Nephron progenitor cell (in vitro differentiated cells): ENCODE results near the gene SMTN.
A peak's percentile ranks its signal among the peaks of the same experiment; 100 is the strongest.

Experiments used
- DNase-seq: peaks from one replicate; pipeline ENCODE4 v3.0.0; 2021
- H3K27ac Mint-ChIP-seq: 2 replicates; pipeline ENCODE4 v1.8.0; 2021; ENCODE audit warnings: mild to moderate bottlenecking, moderate library complexity, mixed read lengths
- H3K27me3 Mint-ChIP-seq: 2 replicates; pipeline ENCODE4 v1.8.0; 2021; ENCODE audit warnings: mild to moderate bottlenecking, low read depth, mixed read lengths; ENCODE audit not compliant: poor library complexity
- H3K36me3 Mint-ChIP-seq: 2 replicates; pipeline ENCODE4 v1.8.0; 2021; ENCODE audit warnings: low read depth, mixed read lengths
- H3K4me1 Mint-ChIP-seq: 2 replicates; pipeline ENCODE4 v1.8.0; 2021; ENCODE audit warnings: mixed read lengths
- H3K4me3 Mint-ChIP-seq: 2 replicates; pipeline ENCODE4 v1.8.0; 2021; ENCODE audit warnings: mild to moderate bottlenecking, moderate library complexity, mixed read lengths
- H3K9me3 Mint-ChIP-seq: 2 replicates; pipeline ENCODE4 v1.8.0; 2021; ENCODE audit warnings: mild to moderate bottlenecking, moderate library complexity, mixed read lengths
- CTCF ChIP-seq: fragments of 200-600 bp; sonication (generic); IDR thresholded peaks from 2 replicates; pipeline ENCODE4 v1.5.0; 2021; ENCODE audit warnings: antibody characterized with exemption

The SMTN gene

GRCh38 chr22:31088233-31088986 is 7.3 kb downstream of the SMTN start:
- peaks cover 3% of the 10 kb centered on the region for H3K36me3 Mint-ChIP-seq
- no peak for TF ChIP-seq CTCF
- H3K27ac Mint-ChIP-seq, result no peak overlapping the region
- DNase-seq, result no peak
- no peaks in the 10 kb centered on the region for H3K27me3 Mint-ChIP-seq
- no peaks in the 10 kb centered on the region for H3K9me3 Mint-ChIP-seq
- peaks cover 11% of the 10 kb centered on the region for H3K4me1 Mint-ChIP-seq
- no peak overlapping the region for H3K4me3 Mint-ChIP-seq

GRCh38 chr22:31089160-31090100 is 8.3 kb downstream of the SMTN start:
- peaks cover 8% of the 10 kb centered on the region for H3K36me3 Mint-ChIP-seq
- H3K27me3 Mint-ChIP-seq, result no peaks in the 10 kb centered on the region
- no peaks in the 10 kb centered on the region for H3K9me3 Mint-ChIP-seq
- DNase-seq, result peak; percentile 65
- H3K27ac Mint-ChIP-seq, result no peak overlapping the region
- H3K4me1 Mint-ChIP-seq, result peaks cover 1% of the 10 kb centered on the region
- TF ChIP-seq CTCF, result peak; percentile 69
- H3K4me3 Mint-ChIP-seq, result no peak overlapping the region

GRCh38 chr22:31090217-31091085 is 9.3 kb downstream of the SMTN start:
- H3K36me3 Mint-ChIP-seq, result peaks cover 17% of the 10 kb centered on the region
- DNase-seq, result no peak
- no peaks in the 10 kb centered on the region for H3K9me3 Mint-ChIP-seq
- no peak overlapping the region for H3K4me3 Mint-ChIP-seq
- no peaks in the 10 kb centered on the region for H3K27me3 Mint-ChIP-seq
- no peak overlapping the region for H3K27ac Mint-ChIP-seq
- no peaks in the 10 kb centered on the region for H3K4me1 Mint-ChIP-seq
- TF ChIP-seq CTCF, result no peak

GRCh38 chr22:31091106-31091975 is 10.2 kb downstream of the SMTN start:
- Mint-ChIP-seq H3K4me1 (no peaks in the 10 kb centered on the region), H3K27ac (no peak overlapping the region)

More at GRCh38 chr22:31091106-31091975, 10.2 kb downstream of the SMTN start:
- DNase-seq, result no peak
- TF ChIP-seq CTCF, result no peak
- Mint-ChIP-seq H3K27me3 (no peaks in the 10 kb centered on the region), H3K36me3 (peaks cover 25% of the 10 kb centered on the region), H3K9me3 (no peaks in the 10 kb centered on the region), H3K4me3 (no peak overlapping the region)
